Colonic mucosa (tissue), 4 donors: ENCODE data around the gene ITGAL. TPM values are rescaled to one million over a fixed set of nuclear protein-coding genes. Genes with fewer than 3 reads are reported as not detected.
A peak's percentile ranks its signal among the peaks of the same experiment; 100 is the strongest.
"Not testable (repeated sequence)": the region's sequence is repeated elsewhere in the genome, so short reads cannot be mapped to it uniquely, and the experiment has no call there.

Experiments used
- DNase-seq: peaks from one replicate; pipeline ENCODE4 v3.0.0-alpha.2; 2020
- H3K27ac ChIP-seq: fragments of 200-600 bp; one replicate; pipeline ENCODE4 v1.8.0; 2021
- H3K27me3 ChIP-seq: fragments of 200-600 bp; one replicate; pipeline ENCODE4 v1.8.0; 2021
- H3K36me3 ChIP-seq: fragments of 200-600 bp; one replicate; pipeline ENCODE4 v1.8.0; 2021
- H3K4me1 ChIP-seq: fragments of 200-600 bp; one replicate; pipeline ENCODE4 v1.8.0; 2021; ENCODE audit warnings: mild to moderate bottlenecking
- H3K4me3 ChIP-seq: fragments of 200-600 bp; one replicate; pipeline ENCODE4 v1.8.0; 2021
- H3K9ac ChIP-seq, 2 donors: one replicate each; pipeline ENCODE4 v1.7.0; 2013; ENCODE audit warnings: control low read depth in 2 of 2, low read depth in 2 of 2, low read length in 2 of 2
- H3K9me3 ChIP-seq: fragments of 200-600 bp; one replicate; pipeline ENCODE4 v1.8.0; 2021
- CTCF ChIP-seq: fragments of 200-600 bp; IDR thresholded peaks from one replicate; pipeline ENCODE4 v1.8.0; 2022; ENCODE audit warnings: antibody characterized with exemption, mild to moderate bottlenecking
- intact Hi-C: fragments of 100-400 bp; cut with DNase I; formaldehyde crosslinking; loops from one replicate; pipeline ENCODE4 v1.14.1; 2022
- total RNA-seq, 2 donors: library from RNA; stranded (reverse); fragmentation: NEBNext Ultra II Directional in 1 of 2; extraction: Animal tissue kit (Norgen Biotek cat#: 25700) in 1 of 2; gene quantifications; one replicate each; pipeline ENCODE4 v1.2.1, GENCODE V29; 2021
- donor health status: healthy.
- donor health status: DM: no; HTN: no; CAD: no.
- donor health status: DM: no; HTN: no; CAD: no.

ITGAL gene
- total RNA-seq, 2 donors from 2014 or later, result 3.4 to 4.8 TPM

GRCh38 chr16:30535777-30536190, 63.2 kb downstream of the ITGAL start:
- Histone ChIP-seq H3K27me3 (no peaks in the 10 kb centered on the region), H3K9ac (peak overlapping the region; percentile 76 to 90), H3K4me3 (peak overlapping the region; percentile 61), H3K27ac (peak overlapping the region; percentile 93), H3K9me3 (no peaks in the 10 kb centered on the region), H3K4me1 (peaks cover 2% of the 10 kb centered on the region), H3K36me3 (no peaks in the 10 kb centered on the region)
- peak; percentile 54 for TF ChIP-seq CTCF
- intact Hi-C loops, result no loop called here
- peak; percentile 78 for DNase-seq

- H3K27ac ChIP-seq, H3K4me3 ChIP-seq, H3K27me3 ChIP-seq, H3K9me3 ChIP-seq, H3K36me3 ChIP-seq, DNase-seq, H3K4me1 ChIP-seq, intact Hi-C loops, H3K9ac ChIP-seq: not testable (repeated sequence)
Measured at GRCh38 chr16:30536391-30537024, 64.0 kb downstream of the ITGAL start.

DNA sequence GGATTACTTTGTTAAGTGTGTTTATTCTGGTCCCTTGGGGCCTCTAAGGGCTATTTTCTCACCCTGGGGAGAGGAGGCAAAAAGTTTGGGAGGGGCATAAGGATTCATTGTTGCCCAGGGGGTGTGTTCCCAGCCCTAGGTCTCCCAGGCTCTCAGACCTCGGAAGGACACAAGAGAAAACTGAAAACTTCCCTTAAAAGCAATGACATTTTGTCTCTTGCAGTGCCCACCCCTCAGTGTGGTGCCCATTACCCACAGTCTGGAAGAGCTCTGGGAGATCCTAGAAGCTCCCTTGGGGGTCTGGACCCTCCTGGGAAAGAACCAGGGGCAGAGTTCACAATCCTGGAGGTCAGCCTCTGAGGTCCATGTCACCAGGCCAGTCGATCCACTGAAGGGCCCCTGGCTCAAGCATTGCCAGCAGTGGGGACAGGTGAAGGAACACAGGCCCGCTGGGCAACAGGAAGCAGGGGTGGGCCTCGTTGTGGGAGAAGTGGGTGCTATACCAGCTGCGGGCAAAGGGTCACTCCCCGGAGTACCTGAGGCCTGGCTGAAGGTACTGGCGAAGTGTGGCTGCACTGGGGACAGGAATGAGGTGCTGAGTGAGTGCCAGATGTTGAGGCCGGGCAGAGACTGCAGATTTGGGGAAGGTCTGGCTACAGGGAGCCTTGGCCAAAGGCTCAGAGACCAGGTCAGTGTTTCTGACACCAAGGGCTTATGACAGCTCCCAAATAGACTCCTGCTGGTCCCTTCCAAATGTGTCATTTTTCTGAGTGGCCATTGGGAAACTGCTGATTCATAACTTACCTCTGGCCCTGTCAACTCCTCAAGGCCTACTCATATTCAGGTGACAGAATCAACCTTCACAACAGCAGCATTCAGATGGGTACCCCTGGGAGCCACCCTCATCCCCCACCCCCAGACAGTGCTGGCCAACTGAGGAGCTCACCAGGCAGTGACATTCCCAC, 66.7 kb downstream of the ITGAL start:
- no peak for DNase-seq
- H3K36me3 ChIP-seq, result no peaks in the 10 kb centered on the region
- H3K27ac ChIP-seq, result peak overlapping the region; percentile 17
- H3K4me1 ChIP-seq, result peaks cover 6% of the 10 kb centered on the region
- no peaks in the 10 kb centered on the region for H3K27me3 ChIP-seq
- TF ChIP-seq CTCF, result no peak
- H3K4me3 ChIP-seq, result no peak overlapping the region
- intact Hi-C loops, result no loop called here
- H3K9me3 ChIP-seq, result no peaks in the 10 kb centered on the region
- peak overlapping the region in 1 of 2 donors; percentile 16 for H3K9ac ChIP-seq

DNA sequence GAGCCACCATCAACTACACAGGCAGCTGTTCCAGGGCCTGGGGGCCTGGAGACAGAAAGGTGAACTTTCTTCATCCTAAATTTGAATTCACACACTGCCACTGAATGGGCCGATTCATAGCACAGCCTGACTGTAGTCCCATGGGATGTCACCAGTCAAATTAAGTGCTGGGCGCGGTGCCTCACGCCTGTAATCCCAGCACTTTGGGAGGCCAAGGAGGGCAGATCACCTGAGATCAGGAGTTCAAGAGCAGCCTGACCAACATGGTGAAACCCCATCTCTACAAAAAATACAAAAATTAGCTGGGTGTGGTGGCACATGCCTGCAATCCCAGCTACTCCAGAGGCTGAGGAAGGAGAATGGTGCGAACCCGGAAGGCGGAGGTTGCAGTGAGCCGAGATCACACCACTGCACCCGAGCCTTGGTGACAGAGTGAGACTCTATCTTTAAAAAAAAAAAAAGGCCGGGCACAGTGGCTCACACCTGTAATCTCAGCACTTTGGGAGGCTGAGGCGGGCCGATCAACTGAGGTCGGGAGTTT, 67.5 kb downstream of the ITGAL start:
- H3K9me3 ChIP-seq, intact Hi-C loops, H3K4me1 ChIP-seq, H3K9ac ChIP-seq, H3K36me3 ChIP-seq, H3K27ac ChIP-seq, DNase-seq, H3K4me3 ChIP-seq, H3K27me3 ChIP-seq: not testable (repeated sequence)

- H3K4me1 ChIP-seq, H3K36me3 ChIP-seq, H3K9me3 ChIP-seq, H3K4me3 ChIP-seq, DNase-seq, intact Hi-C loops, H3K27me3 ChIP-seq: not testable (repeated sequence)
- Histone ChIP-seq H3K27ac (peak overlapping the region; percentile 69), H3K9ac (peak overlapping the region in 1 of 2 donors; percentile 22)
Measured at GRCh38 chr16:30540916-30541464, 68.4 kb downstream of the ITGAL start.

GRCh38 chr16:30541502-30542329, 69.2 kb downstream of the ITGAL start:
- DNase-seq, result peak; percentile 77
- H3K27ac ChIP-seq, result peak overlapping the region; percentile 69
- no peaks in the 10 kb centered on the region for H3K9me3 ChIP-seq
- no peak for TF ChIP-seq CTCF
- H3K4me3 ChIP-seq, result no peak overlapping the region
- peak overlapping the region in 1 of 2 donors; percentile 61 for H3K9ac ChIP-seq
- H3K27me3 ChIP-seq, result no peaks in the 10 kb centered on the region
- intact Hi-C loops, result no loop called here
- peaks cover 6% of the 10 kb centered on the region for H3K4me1 ChIP-seq
- no peaks in the 10 kb centered on the region for H3K36me3 ChIP-seq
